Nephron progenitor cell (in vitro differentiated cells): Measurements from ENCODE around the gene TCTA.

Experiments used
- DNase-seq: peaks from one replicate; pipeline ENCODE4 v3.0.0; 2021
- H3K27ac Mint-ChIP-seq: 2 replicates; pipeline ENCODE4 v1.8.0; 2021; ENCODE audit warnings: mild to moderate bottlenecking, moderate library complexity, mixed read lengths
- H3K27me3 Mint-ChIP-seq: 2 replicates; pipeline ENCODE4 v1.8.0; 2021; ENCODE audit warnings: mild to moderate bottlenecking, low read depth, mixed read lengths; ENCODE audit not compliant: poor library complexity
- H3K36me3 Mint-ChIP-seq: 2 replicates; pipeline ENCODE4 v1.8.0; 2021; ENCODE audit warnings: low read depth, mixed read lengths
- H3K4me1 Mint-ChIP-seq: 2 replicates; pipeline ENCODE4 v1.8.0; 2021; ENCODE audit warnings: mixed read lengths
- H3K4me3 Mint-ChIP-seq: 2 replicates; pipeline ENCODE4 v1.8.0; 2021; ENCODE audit warnings: mild to moderate bottlenecking, moderate library complexity, mixed read lengths
- H3K9me3 Mint-ChIP-seq: 2 replicates; pipeline ENCODE4 v1.8.0; 2021; ENCODE audit warnings: mild to moderate bottlenecking, moderate library complexity, mixed read lengths
- TF ChIP-seq, protein P1 (sequence below): fragments of 200-600 bp; sonication (generic); IDR thresholded peaks from 2 replicates; pipeline ENCODE4 v1.5.0; 2021; ENCODE audit warnings: antibody characterized with exemption

TCTA gene

DNA sequence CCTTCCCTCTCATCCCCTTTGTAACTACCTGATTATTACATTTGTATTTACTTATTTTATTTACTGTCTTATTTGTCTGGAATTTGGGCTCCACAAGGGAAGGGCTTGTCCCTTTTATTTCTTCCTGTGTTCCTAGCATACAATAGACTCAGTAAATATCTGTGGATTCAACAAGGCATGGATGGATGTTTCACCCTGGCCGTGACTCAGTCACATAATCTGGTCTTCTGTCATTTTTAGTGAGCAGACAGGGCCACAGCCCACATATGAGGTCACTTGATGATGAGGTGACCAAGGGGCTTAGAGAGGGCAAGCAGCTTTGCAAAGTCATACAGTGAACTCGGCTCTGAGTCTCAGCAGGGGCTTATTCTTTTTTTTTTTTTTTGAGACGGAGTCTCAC is 50.0 kb downstream of the TCTA start:
- peak overlapping the region; percentile 94 for H3K27ac Mint-ChIP-seq
- peaks cover 7% of the 10 kb centered on the region for H3K27me3 Mint-ChIP-seq
- DNase-seq, result no peak
- H3K36me3 Mint-ChIP-seq, result no peaks in the 10 kb centered on the region
- TF ChIP-seq, protein P1, sequence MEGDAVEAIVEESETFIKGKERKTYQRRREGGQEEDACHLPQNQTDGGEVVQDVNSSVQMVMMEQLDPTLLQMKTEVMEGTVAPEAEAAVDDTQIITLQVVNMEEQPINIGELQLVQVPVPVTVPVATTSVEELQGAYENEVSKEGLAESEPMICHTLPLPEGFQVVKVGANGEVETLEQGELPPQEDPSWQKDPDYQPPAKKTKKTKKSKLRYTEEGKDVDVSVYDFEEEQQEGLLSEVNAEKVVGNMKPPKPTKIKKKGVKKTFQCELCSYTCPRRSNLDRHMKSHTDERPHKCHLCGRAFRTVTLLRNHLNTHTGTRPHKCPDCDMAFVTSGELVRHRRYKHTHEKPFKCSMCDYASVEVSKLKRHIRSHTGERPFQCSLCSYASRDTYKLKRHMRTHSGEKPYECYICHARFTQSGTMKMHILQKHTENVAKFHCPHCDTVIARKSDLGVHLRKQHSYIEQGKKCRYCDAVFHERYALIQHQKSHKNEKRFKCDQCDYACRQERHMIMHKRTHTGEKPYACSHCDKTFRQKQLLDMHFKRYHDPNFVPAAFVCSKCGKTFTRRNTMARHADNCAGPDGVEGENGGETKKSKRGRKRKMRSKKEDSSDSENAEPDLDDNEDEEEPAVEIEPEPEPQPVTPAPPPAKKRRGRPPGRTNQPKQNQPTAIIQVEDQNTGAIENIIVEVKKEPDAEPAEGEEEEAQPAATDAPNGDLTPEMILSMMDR, result no peak
- H3K4me1 Mint-ChIP-seq, result peaks cover 50% of the 10 kb centered on the region
- H3K9me3 Mint-ChIP-seq, result no peaks in the 10 kb centered on the region
- H3K4me3 Mint-ChIP-seq, result no peak overlapping the region

GRCh38 chr3:49465270-49466034 is 53.2 kb downstream of the TCTA start:
- Mint-ChIP-seq H3K9me3 (no peaks in the 10 kb centered on the region), H3K27me3 (peaks cover 10% of the 10 kb centered on the region), H3K36me3 (no peaks in the 10 kb centered on the region), H3K4me3 (no peak overlapping the region), H3K27ac (no peak overlapping the region), H3K4me1 (peaks cover 42% of the 10 kb centered on the region)
- TF ChIP-seq, protein P1, result no peak
- no peak for DNase-seq
